Activated T-cell treated with anti-CD3 and anti-CD28 coated beads for 1 hour (primary cell): ENCODE results near the gene MT1G.
A peak's percentile ranks its signal among the peaks of the same experiment; 100 is the strongest.
"Not testable (repeated sequence)": the region's sequence is repeated elsewhere in the genome, so short reads cannot be mapped to it uniquely, and the experiment has no call there.

ENCODE experiments used
- DNase-seq: peaks from one replicate; pipeline ENCODE4 v3.0.0-alpha.2; 2020; ENCODE audit warnings: low read depth

MT1G gene

DNA sequence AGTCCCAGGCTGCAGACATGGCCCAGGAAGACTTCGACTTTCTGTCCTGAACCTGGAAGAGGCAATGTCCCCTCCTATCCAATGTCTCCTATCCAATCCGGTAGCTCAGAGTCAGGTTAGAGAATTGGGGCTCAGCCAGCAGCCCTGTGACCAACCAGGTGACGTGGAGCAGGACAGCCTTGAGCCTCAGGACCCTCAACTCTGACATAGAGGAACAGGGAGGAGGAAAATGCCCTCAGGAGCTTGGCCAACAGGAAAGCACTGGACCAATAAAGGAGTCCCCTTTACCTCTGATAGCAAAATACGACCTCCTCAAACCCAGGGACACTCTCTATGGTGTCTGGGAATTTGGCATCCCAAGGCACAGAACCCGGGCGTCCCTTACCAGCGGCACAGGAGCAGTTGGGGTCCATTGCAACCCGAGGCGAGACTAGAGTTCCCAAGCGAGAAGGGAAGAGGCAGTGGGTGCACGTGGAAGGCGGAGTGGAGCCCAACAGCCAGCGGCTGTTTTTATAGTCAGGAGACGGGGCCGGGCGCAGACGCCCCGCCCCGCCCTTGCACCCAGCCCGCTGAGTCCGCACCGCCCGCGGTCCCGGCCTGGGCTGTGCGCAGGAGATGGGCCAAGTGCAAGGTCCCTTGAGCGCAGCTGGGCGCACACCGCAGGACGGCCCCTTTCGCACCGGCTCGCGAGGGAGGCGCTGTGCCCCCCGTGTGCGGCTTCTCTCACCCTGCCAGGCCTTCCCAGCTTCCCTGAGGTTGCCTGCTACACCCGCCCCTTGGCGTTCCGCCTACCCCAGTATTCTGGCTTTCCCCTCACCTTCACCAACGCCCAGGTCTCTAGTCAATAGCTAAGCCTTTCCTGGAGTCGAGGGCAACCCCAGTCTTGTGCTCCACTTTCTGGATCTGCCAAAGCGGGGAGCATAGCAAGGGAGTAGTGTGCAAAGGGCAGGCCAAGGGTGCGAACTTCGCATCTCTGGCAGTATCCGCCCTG lies at the start of gene MT1G:
Gene MT1G (minus strand): TSS at position 485 of the 991 bp plus-strand sequence. CDS start 72 bp downstream, at position 413.
- DNase-seq, result no peak

GRCh38 chr16:56717532-56717931 lies 49.7 kb upstream of the MT1G start:
- not testable (repeated sequence) for DNase-seq

DNA sequence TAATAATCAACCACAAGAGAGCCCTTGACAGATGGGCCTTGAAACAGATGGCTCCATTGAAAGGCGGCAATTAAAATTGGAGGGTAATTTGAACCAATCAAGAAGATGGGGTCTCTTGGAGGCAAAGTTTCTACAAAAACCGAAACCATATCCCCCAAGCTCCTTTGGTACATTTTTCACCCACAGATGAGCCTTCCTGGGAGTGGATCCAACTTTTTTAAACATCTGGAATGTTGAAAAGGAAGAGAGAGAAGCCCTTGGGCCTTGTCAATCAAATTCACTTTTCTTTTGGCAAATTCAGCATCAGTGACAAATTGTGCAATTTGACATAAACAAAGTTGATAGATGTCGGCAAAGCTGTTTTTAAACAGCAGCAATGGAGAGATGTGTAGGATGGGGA lies 48.9 kb upstream of the MT1G start:
- DNase-seq, result no peak

- no peak for DNase-seq
Measured at GRCh38 chr16:56715126-56715525, 47.3 kb upstream of the MT1G start.

DNA sequence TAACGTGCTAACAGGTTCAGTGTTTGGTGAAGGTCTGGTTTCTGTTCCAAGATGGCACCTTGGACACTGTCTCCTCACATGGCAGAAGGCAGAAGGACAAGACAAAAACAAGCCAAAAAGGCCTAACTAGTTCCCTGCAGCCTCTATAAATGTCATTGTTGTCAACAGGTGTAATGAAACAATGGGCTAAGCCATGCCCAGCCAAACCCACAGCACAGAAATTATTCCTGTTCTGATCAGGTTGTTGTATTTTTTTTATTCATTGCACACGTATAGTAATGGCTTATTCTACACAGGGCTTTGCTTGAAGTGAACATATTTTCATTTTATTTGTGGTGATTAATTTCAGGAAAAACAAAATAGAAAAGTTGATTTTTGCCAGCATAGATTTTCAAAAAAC lies 45.9 kb upstream of the MT1G start:
- no peak for DNase-seq

GRCh38 chr16:56711862-56712261 lies 44.0 kb upstream of the MT1G start:
- no peak for DNase-seq

GRCh38 chr16:56710181-56710737 lies 42.4 kb upstream of the MT1G start:
- DNase-seq, result no peak

- DNase-seq, result no peak
Measured at GRCh38 chr16:56709443-56710040, 41.7 kb upstream of the MT1G start.

DNA sequence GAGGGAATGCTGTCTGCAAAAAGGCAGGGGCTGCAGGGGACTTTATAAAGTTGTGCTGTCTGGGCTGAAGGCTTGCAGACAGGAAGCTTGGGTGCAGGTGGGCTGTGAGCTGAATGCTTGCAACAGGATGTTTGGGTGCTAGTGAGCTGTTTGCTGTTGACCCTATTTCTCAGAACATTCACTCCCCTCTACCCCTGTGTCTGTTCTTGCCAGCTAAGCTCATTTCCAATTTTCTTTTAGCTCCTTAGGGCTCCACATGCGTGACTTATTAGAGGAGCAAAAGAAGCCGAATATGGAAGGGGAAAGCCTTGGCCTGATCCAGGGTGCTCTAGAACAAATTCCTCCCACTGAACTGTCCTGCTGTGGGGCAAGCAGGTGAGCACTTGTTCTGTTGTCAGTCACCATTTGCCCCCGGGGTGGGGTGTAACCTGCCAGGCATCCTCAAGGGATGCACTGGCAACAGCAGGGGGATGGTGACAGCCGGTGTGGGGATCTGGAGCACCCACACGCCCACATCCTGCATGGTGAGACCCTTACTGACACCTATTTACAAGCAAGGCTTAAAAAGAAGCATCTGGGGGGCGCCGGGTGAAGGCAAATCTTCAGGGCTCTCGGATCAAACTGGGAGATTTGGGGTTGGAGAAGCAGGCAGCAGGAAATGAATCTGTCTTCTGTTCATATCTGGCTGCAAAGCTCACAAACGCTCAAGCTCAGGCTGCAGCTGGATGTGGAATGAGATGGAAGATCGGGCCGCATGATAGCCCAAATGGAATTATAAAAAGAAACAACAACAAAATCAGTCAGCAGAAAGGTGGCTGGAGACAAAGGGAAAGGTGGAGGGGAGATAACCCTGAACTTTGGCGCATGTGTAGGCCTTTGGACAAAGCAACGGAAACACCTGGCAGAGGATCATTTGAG lies 40.9 kb upstream of the MT1G start:
- DNase-seq, result peak; percentile 19

DNA sequence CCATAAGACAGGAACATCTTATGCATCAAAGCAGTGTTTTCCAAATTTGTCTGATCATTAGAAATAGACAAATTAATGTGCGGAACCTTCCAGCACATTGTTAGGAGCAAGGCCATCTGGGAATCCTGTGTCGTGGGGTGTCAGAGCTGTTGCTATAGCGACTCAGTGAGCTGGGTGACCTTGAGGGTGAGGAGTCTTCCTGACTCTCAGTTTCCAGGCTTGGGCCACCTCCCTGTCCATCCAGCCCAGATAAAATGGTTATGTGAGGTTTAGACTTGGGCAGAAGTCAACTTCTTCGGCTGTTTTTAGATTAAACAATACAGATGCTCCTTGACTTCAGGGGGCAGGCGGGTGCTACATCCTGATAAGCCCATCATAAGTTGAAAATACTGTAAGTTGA lies 35.0 kb upstream of the MT1G start:
- no peak for DNase-seq

- DNase-seq, result no peak
Measured at GRCh38 chr16:56701534-56701933, 33.7 kb upstream of the MT1G start.

DNA sequence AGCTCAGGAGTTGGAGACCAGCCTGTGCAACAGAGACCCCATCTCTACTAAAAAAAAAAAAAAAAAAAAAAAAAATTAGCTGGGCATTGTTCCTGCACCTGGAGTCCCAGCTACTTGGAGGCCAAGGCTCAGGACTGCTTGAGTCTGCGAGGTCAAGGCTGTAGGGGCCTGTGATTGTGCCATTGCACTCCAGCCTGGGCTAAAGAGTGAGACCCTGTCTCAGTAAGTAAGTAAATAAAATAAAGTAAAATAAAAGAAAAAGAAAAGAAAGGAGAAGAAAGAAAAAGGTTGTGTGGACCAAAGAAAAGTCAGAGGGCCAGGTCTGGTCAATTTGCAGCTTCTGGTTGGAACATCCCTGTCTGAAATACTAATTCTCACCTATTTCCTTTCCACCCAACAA lies 32.8 kb upstream of the MT1G start:
- DNase-seq, result no peak

GRCh38 chr16:56700195-56700594 lies 32.3 kb upstream of the MT1G start:
- no peak for DNase-seq

- DNase-seq, result no peak
Measured at GRCh38 chr16:56697456-56698155, 29.7 kb upstream of the MT1G start.

GRCh38 chr16:56695246-56695645 lies 27.4 kb upstream of the MT1G start:
- no peak for DNase-seq

DNA sequence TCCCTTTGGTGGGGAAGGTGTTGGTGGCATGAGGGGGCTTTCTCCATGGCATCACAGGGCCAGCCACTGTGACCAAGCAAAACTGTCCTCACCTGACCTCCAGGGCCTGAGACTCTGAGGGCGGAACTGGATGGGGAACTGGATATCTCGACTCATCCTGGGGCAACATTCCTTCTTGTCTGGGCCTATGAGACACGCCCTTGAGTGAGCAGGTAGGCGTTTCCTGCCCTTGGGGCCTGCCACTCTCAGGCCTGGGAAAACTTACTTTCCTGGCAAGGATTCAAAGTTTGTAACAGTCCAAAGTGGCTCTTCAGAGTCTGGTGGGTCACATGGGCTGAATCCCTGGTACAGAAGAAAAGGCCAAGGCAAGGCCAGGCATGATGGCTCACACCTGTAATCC lies 24.0 kb upstream of the MT1G start:
- DNase-seq, result no peak

DNA sequence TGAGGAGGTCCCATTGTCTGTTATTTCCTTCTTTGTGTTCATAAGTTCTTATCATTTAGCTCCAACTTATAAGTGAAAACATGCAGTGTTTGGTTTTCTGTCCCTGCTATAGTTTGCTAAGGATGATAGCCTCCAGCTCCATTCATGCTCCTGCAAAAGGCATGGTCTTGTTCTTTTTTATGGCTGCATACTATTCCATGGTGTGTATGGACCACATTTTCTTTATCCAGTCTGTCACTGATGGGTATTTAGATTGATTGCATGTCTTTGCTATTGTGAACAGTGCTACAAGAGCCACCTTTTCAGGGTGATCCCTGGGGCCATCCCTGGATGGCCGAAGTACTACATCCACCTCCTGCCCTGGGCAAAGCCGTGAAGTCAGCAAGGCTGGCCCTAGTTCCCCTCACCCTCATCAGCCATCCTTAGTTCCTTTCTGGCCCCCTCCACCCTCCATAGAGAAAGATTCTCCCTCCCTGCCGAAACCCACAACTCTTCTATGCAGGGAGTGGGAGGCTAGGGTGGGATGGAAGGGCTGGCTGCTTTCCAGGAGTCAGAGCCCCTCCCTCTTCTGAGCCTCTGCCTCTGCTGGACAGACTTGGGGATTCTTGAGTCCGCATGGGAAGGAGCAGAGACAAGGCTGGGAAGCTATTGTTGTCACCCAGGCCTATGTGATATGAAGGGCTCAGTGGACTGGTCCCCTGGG lies 22.7 kb upstream of the MT1G start:
- no peak for DNase-seq

- no peak for DNase-seq
Measured at GRCh38 chr16:56689171-56689570, 21.3 kb upstream of the MT1G start.

GRCh38 chr16:56688762-56689161 lies 20.9 kb upstream of the MT1G start:
- DNase-seq, result no peak

GRCh38 chr16:56686758-56687157 lies 18.9 kb upstream of the MT1G start:
- DNase-seq, result no peak
